Measurements from ENCODE around the gene ST3GAL2.

ST3GAL2 gene

GRCh38 chr16:70437017-70437581 is 1.8 kb downstream of the ST3GAL2 start:
- no peak for DNase-seq

DNA sequence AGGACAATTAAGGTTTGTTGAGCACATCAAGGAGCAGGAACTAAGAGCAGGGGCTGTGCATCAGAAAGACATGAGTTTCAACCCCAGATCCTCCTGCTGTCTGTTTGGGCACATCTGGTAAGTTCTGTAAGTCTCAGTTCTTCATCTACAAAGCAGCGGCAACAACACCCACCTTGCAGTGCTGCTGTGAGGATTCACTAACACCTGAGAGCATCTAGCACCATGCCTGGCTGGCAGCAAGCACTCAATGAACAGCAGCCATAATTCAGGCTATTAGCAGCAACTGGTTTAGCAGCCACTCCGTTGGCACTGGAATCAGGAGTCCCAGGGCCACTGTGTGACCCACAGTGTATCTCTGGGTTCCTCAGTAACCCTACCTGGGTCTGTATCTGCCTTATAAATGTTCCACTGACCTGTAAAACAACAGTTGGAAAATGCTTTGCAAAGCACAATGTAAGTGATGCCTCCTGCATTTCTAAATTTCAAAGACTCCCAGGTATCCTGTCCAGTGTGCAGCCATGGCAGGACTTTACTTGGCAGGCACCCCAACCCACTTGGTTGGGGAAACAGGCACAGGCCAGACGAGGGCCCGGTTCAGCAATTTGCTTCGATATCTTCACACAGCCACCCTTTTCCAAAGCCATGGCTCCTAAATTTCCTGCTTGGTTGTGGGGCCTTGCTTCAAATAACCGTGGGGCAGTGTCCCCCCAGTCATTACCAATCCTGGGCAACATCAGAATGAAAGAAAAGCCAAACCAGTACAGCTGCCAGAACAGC is 4.2 kb downstream of the ST3GAL2 start:
- no peak for DNase-seq

DNA sequence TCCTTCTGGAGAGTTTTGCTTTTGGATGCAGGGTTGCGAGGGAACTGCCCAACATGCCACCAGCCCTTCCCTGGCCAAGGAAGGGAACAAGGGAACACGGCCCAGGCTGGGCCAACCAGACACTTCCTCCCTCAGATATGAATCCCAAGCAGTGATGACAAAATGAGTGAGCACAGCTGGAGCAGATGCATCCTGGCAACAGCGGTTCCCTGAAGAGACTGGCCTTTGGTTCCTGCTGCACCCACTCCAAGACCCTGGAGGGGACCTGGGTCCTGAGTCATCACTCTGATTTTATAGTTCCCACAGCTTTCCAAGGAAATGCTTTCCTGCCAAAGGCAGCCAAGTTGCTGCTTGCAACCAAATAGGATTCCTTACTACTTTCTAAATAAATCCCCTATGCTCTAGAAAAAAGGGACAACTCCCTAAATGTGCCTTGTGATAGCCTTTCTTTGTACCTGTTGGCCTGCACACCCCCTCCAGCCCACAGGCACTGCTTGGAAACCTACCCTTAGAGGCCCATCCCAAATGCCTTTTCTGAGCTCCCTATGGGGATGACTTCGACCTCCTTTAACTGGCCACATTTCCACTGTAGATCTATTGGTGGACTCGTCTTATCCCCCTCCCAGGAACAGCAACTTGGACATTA is 5.3 kb downstream of the ST3GAL2 start:
- DNase-seq = no peak

GRCh38 chr16:70432723-70433457 is 6.0 kb downstream of the ST3GAL2 start:
- no peak for DNase-seq

- no peak for DNase-seq
Observed at GRCh38 chr16:70432356-70432722, 6.6 kb downstream of the ST3GAL2 start.

GRCh38 chr16:70430667-70431536 is 8.0 kb downstream of the ST3GAL2 start:
- peak; percentile 53 for DNase-seq

- no peak for DNase-seq
Observed at GRCh38 chr16:70429888-70430666, 8.8 kb downstream of the ST3GAL2 start.

DNA sequence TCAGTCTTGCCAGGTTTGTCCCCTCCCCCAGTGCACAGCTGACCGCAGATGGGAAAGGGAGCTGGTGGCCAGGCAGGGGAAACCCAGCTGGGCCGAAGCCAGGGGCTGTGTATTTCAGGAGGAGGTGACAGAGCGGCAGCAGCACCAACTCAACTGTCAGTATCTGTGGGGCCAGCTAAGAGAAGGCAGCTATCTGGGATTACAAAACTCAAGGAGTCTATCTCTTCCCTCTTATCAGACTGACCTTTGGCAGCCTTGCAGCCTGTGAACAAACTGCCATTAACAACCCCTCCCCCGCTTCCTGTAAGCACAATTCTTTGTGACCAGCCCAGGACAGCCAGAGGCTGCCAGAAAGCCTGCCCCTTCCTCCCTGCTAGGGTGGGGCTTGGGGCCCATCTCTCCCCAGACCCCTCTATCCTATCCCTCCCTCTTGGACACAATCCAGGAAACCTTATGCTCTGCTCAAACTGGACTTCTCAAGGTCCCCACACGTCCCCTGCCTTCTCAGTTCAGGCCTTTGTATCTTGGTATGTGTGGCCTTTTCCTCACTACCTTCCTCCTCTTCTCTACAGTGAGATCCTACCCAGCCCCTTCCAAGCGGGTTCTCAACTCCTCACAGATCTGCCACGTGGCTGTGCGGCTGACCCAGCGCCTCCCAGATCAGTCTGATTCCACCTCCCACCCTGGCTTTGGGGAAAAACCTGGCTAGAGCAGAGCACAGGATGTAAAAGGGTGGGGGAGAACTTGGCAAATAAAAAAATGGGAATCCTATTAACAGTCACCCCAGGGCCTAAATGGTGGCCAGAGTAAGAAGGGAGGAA is 10.5 kb downstream of the ST3GAL2 start:
- DNase-seq = peak; percentile 83

DNA sequence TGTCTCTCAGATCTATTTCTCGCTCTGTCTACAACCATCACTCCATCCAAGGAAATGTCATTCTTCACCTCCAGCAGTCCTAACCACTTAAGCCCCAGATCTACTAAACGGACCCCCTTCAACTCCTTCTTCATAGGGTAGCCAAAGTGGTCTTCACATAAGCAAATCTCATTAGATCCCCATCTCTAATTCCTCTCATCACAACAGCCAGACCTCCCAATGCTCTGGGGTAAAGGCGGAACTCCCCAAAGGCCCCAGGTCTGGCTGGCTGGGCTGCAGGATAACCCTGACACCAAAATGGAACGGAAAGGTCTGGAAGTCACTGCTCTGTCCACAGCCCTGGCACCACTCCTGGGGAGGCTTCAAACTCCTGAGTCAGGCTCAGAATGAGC is 11.1 kb downstream of the ST3GAL2 start:
- no peak for DNase-seq

- DNase-seq = no peak
Observed at GRCh38 chr16:70422543-70422942, 16.4 kb downstream of the ST3GAL2 start.

DNA sequence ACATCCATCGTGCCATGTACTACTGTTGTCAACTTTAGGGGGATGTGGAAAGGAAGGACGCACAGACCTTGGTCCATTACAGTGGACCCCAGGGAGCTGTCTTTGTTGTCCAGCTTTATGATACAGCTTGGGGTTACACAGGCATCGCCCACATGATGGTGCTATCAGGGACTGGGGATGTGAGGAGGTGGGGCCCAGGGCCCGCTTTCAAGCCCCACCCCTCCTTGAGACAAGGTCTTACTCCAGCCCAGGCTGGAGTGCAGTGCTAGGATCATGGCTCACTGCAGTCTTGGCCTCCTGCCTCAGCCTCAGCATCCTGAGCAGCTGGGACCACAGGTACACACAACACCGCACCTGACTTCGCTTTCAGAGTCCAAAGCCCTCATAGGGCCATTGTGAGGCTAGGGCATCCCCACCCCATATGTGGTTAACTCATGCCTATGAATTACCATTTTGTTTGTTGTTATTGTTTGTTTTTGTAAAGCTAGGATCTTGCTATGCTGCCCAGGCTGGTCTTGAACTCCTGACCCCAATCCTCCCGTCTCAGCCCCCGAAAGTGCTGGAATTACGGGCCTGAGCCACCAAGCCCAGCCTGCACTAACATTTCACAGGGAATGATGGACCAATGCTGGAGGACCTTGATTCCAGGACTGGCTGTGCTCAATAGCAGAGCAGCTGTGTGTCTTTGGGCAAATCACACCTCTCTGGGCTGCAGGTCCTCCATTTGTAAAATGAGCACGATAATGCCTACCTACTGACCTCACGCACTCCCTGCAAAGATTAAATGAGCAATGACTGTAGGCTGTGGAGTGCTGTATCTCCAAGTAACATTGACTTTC is 17.2 kb downstream of the ST3GAL2 start:
- DNase-seq = no peak

GRCh38 chr16:70421014-70421413 is 17.9 kb downstream of the ST3GAL2 start:
- DNase-seq = no peak

DNA sequence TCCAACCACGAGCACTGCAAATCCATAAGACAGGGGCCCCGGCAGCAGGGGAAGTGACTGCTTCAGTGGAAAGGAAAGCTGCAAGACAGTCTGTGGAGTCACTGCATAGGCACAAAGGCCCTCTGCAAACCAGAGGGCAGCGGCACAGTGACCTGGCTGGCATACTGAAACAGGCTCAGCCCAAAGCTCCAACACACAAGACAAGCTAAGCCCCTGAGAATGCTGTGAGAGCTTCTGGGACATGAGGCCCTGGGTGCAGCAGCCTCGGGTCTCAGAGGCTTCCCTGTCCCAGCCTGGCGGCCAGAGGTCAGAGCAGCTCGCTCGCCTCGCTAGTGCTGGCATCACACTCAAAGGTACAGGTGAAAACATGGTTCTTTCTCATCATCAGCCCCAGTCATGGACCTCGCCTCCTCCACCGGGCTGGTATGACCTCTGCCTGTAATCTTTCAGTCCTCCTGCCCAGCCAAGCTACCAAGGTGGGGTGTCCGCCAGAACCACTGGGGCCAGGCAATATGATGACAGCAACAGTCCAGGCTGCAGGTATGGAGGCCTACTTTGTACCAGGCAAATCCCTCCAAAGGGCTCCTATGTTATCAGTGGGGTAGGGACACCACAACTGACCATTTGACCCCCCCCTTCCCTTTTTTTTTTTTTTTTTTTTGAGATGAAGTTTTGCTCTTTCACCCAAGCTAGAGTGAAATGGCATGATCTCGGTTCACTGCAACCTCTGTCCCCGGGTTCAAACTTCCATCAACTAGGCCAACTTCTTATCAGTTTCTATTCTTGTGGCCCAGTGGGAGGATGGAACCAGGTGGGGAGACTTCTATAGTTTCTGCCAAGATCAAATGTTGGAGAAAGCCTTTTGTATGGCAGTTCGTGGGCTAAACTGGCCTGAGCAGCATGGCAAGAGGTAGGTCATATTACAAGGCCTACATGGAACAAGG is 19.2 kb downstream of the ST3GAL2 start:
- DNase-seq = no peak

- DNase-seq = no peak
Observed at GRCh38 chr16:70418993-70419318, 19.9 kb downstream of the ST3GAL2 start.

DNA sequence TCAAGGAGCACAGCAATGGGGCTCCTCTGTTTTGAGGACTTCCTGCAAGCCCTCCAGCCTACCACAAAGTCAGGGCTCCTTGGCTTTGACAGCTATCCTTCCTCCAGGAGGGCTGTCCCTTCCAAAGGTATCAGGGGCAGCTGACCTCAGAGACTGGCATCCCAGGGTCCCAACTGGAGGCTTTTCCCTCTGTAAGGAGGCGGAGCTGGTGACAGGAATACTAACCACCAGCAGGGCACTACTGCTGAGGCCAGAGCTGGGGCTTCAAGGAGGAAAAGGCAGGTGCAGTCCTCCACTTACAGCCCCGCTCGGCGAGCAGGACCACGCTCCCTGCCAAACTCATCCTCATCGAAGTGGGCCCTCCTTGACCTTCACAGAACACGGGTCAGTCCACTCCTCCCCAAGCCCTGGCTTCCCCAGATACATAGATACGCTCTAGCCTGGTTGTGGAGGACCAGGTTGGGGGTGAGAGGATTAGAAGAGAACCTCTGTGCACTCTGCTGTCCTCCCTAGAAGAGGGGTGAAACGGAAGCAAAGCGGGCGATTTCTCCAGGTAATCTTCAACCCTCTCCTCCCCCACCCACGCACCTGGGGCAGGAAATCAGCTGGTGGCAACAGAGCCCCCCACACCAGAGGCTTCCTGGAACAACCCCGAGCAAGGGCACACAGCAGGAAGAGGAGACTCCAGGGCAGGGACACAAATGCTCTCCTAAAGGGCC is 20.5 kb downstream of the ST3GAL2 start:
- DNase-seq = peak; percentile 63

DNA sequence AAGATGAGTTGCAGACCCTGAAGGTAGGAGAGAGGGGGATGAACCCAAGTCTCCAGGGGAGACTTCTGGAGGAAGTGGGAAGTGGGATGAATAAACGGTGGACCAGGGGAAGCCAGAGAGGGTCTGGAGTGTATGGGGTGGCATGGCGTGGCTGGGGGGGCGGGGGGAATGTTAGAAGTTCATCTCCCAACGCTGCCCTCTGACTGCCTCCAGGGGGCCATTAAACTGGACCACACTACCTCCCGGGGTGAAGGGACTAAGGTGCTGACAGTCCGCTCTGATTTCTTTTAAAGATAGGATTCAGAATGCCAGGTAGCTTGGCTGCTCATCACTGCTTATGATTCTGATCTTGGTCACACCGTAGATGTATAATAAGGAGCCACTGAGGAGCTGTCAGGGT is 21.2 kb downstream of the ST3GAL2 start:
- no peak for DNase-seq

DNA sequence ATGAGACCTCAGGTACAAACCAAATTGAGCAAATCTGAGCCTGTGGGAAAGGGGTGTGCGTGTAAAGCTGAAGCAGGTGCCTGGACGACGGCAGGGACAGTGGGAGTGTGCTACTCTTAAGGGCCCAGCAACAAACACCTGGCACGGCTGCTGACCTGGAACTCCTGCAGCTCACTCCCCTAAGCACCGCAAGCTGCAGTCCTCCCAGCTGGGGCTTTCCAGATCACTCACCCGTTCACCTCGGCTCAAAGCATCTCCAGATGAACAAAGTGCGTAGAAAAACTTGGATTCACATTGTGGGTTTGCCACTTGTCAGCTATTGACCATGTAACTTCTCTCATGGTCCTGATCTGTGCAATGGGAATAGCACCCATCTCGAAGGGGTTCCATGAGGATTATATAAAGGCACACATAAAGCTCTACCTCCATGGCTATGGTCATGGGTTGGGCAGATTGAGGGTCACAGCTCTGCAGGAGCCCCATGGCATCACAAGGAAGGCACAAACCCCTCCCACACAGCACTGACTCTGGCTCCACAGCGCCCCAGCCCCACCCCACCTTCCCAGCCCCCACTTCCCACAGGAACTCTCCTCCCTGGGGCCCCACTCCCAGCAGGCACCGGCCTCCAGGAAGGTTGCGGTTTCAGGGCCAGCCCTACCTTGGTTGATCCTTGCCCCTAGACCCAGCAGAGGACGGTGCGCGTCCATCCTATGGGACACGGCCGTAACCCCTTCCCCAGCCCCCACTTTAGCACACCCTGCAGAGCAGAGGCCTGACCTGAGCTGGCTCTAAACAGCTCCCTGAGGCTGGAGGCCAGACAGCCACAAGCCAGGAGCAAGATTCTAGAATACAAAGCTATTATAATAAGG is 21.9 kb downstream of the ST3GAL2 start:
- DNase-seq = no peak

All from stimulated activated CD8-positive, alpha-beta memory T cell treated with anti-CD3 and anti-CD28 coated beads, Interleukin-4, amount 100 ng/mL, for 48 hours (primary cell).